Tongue (tissue), 2 donors: ENCODE results near the gene NMRAL1. TPM values are rescaled to one million over a fixed set of nuclear protein-coding genes. Genes with fewer than 3 reads are reported as not detected.

ENCODE experiments used
- DNase-seq: peaks from one replicate; pipeline ENCODE4 v3.0.0-alpha.2; 2015
- total RNA-seq: library from RNA; depleted of rRNA; stranded (reverse); fragments of >200 nt; gene quantifications from one replicate; pipeline ENCODE4 v1.2.3, GENCODE V29; 2014

NMRAL1 gene
- total RNA-seq, 1 donor from 2014 or later = 27.7 TPM

DNA sequence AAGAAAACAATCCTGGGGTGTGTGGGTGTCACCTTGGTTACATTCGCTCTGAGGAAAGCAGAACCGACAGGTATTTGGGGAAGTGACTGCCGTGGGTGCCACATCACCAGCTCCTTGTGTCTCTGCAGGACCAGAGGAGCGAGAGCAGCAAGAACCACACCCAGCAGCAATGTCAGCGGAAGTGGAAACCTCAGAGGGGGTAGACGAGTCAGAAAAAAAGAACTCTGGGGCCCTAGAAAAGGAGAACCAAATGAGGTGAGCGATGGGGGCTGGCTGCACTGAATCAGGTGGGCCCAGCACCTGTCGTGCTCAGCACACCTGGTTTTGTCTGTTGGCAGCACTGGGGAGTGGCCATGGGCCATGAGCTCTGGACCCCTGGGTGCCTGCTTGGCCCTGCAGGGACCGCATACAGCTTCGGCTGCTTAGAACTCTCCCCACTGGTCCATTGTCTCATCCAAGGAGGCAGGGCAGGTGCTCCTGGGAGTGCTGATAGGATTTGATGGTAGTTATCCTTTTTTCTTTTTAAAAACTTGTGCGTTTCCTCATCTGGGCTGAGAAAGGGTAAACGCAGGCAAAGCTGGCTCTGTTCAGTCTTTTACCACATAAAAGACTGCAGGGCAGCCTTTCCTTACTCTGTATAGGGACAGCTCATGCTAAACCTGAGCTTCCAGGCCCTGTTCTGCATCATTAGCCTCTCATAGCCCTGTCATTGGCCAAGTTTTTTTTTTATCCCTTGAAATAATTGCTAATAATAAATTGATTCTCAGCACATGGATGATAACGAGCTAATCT, 31.1 kb upstream of the NMRAL1 start:
- DNase-seq = no peak

DNA sequence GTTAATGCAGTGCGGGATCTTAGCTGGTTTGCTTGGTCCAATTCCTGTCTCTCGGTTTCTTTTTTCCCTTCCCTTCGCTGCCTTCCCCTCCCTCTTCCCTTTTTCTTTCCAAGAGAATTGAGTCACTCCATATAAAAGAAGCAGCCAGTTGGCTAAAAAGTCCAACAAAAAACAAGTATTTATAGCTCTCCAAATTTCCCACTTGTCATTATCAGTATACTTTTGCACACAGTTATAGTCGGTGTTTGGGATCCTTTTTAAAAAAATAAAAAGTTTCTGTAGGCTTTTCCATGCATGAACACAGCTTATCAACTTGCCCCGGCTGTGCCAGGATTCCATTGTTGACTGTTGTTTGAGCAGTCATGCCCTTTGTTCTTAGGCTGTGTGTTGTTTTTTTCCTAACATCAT, 26.6 kb upstream of the NMRAL1 start:
- DNase-seq = no peak

DNA sequence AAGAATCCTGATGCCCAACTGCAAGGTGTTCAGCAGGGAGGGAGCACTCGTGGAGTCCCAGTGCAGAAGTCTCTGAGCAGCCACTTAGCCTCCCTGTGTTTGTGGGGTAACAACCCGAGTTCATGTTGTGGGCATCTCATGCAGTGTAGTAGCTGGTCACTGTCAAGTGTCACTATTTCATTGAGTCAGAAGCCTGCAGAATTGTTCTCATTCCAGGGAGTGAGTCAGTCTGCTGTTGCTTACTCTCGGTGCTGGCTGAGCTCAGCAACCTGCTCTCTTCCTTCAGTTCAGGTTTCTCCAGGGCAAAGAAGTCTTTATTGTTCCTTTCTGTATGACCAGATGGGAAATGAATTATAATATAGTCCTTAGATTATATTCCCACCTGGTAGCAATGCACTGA, 25.8 kb upstream of the NMRAL1 start:
- no peak for DNase-seq

DNA sequence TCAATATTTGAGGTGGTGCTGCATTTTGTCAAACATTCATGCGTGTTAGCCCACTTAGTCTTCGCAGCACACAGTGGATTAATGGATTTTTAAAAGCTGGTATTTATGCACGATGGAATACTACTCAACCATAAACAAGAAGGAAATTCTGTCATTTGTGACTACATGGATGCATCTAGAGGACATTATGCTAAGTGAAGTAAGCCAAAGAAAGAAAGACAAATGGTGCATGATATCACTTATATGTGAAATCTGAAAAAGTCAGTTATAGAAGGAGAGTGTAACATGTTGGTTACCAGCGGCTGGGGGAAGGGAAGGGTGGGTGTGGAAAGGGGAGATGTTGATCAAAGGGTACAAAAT, 24.8 kb upstream of the NMRAL1 start:
- DNase-seq = no peak

- no peak for DNase-seq
Measured at GRCh38 chr16:4498546-4499195, 24.2 kb upstream of the NMRAL1 start.

GRCh38 chr16:4496305-4496704, 21.9 kb upstream of the NMRAL1 start:
- no peak for DNase-seq

DNA sequence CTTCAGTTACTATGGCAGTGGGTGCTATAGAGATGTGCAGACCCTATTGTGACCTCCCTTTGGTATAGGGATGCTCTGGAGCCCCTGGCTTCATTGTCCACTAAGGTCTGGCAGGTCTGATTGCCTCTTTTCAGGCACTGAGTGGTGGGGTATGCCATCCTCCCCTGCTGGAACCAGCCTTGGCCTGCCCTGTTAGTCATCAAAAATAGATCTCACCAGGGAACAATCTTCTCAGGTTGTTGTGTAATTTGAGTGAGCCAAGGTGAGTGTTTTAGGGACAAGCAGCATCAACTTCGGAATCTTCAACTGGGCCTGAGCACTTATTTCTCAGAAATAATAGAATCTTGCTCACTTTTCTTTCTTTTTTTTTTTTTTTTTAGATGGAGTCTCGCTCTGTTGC, 21.3 kb upstream of the NMRAL1 start:
- DNase-seq = no peak

DNA sequence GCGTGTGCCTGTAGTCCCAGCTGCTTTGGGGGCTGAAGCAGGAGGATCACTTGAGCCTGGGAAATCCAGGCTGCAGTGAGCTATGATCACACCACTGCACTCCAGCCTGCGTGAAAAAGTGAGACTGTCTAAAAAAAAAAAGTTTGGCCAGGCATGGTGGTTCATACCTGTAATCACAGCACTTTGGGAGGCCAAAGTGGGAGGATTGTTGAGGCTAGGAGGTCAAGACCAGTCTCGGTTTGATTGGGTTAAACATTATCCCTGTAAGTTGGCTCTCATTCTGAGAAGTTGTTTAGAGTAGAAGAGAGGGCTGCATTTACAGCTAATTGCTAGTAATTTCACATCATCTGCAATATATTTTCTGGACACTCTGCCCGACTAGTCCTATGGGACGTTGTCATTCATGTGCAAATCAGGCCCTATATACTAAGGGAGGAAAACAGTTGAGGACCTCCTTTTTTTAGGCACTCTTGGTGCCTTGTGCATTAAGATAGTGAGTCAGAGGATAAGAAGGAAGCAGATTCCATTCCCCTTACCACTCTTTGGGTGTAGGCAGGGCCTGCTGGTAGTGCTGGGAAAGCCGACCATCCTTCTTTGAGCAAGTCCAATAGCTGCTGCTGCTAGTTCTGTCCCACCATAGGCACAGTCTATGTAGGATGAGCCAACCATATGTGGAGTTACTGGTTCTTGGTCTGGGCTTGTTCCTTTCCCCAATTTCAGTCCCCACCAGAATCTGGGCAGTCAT, 20.5 kb upstream of the NMRAL1 start:
- DNase-seq = no peak

- no peak for DNase-seq
Measured at GRCh38 chr16:4491898-4492297, 17.5 kb upstream of the NMRAL1 start.

DNA sequence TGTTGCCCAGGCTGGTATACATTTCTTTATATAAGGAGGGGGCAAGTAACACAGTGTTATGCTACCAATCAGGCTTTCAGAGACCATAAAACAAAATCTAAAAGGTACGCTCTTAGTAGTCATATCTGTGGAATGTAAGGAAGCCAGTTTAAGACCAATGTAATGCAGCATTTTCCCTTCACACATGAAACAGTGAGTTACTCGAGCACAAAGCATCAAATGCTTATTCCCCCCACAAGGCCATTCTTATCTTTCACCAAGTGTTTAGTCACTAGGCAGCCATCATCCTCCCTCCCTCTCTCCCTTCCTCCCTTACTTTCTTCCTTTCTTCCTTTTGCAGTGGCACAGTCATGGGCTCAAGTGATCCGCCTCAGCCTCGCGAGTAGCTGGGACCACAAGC, 14.6 kb upstream of the NMRAL1 start:
- DNase-seq = no peak

- no peak for DNase-seq
Measured at GRCh38 chr16:4488499-4488967, 14.1 kb upstream of the NMRAL1 start.

DNA sequence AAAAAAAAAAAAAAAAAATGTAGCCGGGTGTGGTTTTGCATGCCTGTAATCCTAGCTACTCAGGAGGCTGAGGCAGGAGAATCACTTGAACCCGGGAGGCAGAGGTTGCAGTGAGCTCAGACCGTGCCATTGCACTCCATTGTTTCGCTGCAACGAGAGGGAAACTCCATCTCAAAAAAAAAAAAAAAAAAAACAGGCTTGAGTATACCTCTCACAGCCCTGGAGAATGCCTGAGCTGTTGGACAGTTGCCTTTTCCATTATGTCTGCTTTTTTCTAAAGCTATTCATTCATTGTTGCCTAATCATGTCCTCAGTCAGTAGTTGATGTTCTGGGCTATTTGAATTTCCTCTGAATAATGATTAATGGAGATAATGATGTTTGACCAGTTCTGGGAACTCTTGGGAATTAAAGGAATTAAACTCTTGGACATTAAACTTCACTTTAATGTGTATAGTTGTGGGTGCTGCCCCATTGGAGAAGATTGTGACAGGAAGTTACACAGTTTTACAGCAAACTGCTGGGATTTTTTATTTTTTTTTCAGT, 13.6 kb upstream of the NMRAL1 start:
- peak; percentile 29 for DNase-seq

- DNase-seq = no peak
Measured at GRCh38 chr16:4486126-4486893, 11.9 kb upstream of the NMRAL1 start.

- DNase-seq = no peak
Measured at GRCh38 chr16:4481963-4482362, 7.5 kb upstream of the NMRAL1 start.

- DNase-seq = no peak
Measured at GRCh38 chr16:4481526-4481925, 7.1 kb upstream of the NMRAL1 start.

GRCh38 chr16:4477966-4478365, 3.5 kb upstream of the NMRAL1 start:
- no peak for DNase-seq

DNA sequence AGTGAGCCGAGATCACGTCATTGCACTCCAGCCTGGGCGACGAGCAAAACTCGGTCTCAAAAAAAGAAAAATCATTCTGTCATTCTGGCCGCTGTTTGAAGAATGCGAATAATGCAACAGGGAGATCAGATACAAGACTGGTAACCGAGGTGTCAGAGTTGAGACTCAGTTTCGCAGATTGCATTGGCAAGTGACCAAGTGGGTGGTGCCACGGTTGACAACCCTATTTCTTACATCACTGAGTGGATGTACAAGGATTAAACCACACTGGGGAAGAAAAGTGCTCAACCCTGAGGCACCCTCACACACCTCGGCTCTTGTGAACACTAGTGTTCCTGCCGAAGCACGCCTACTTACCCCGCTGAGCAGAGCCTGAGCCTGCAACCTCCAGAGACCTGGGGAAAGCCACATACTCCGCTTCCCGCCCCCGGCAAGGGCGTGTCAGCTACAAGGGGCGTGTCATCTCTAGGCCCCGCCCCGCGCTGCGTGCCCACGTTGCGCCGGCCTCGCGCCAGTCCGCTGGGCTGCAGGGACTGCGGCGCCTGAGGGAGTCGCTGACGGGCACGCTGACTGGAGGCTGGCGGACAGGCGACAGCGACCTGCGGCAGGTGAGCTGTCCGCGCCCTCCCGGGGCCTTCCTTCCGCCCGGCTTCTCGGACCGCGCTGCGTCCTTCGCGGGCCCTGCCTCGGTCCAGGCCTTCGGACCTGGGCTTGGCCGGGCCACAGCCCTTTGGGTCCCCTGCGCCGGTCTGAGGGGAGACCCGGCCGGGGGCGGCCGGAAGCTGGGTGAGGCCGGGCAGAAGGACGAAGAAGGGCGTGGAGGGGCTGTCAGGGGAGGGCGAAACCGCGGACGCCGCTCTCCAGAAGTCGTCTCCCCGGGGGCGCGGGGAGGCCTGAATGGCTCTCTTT, 1.7 kb upstream of the NMRAL1 start, which contains the start of gene HMOX2:
Gene HMOX2, plus strand, starts transcription at position 519 of the 909 bp plus-strand sequence. CDS start 29,127 bp downstream, outside the sequence.
- peak; percentile 95 for DNase-seq

DNA sequence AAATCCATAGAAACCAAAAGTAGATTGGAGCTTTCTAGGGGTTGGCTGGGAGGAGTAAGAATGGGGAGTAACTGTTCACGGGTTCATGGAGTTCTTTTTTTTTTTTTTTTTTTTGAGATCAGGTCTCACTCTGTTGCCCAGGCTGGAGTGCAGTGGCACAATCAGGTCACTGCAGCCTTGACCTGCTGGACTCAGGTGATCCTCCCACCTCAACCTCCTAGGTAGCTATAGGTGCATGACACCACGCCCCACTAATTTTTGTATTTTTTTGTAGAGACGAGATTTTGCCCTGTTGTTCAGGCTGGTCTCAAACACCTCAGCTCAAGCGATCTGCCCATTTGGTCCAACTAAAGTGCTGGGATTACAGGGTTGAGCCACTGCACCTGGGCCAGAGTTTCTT, 1.5 kb downstream of the NMRAL1 start:
- no peak for DNase-seq

DNA sequence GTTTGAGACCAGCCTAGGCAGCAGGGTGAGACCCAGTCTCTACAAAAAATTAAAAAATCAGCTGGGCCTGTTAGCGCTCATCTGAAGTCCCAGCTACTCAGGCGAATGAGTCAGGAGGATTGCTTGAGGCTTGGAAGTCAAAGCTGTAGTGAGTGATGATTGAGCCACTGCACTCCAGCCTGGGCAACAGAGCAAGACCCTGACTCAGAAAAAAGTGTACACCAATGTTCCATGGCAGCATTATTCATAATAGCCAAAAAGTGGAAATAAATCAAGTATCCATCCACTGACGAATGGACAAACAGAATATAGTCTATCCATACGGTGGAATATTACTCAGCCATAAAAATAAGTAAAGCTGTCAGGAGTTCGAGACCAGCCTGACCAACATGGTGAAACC, 2.6 kb downstream of the NMRAL1 start:
- DNase-seq = no peak

- DNase-seq = no peak
Measured at GRCh38 chr16:4468972-4469371, 5.5 kb downstream of the NMRAL1 start.

DNA sequence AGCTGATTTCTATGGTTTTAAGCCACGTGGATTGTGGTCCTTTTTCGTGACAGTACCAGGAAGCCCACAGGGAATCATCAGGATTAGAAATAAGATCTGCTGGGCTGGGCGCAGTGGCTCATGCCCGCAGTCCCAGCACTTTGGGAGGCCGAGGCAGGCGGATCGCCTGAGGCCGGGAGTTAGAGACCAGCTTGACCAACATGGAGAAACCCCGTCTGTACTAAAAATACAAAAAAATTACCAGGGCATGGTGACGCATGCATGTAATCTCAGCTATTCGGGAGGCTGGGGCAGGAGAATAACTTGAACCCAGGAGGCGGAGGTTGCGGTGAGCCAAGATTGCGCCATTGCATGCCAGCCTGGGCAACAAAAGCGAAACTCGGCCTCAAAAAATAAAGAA, 6.5 kb downstream of the NMRAL1 start:
- no peak for DNase-seq
